GM23338 (cell line): Measurements from ENCODE around the gene PLS1.

Experiments
- CTCF ChIP-seq, 2 experiments: fragments of 200-600 bp in 1 of 2; sonication (generic) in 1 of 2; conservative IDR thresholded peaks; 2 replicates each; pipeline versions ENCODE4 v1.5.1 to v1.6.1; 2016 to 2017; ENCODE audit warnings: antibody characterized with exemption in 2 of 2, low read depth in 2 of 2, mild to moderate bottlenecking in 2 of 2, moderate library complexity in 1 of 2
- EZH2 ChIP-seq: fragments of 200-600 bp; sonication (generic); IDR thresholded peaks from one replicate; pipeline ENCODE4 v1.8.0; 2017; ENCODE audit warnings: antibody characterized with exemption, mild to moderate bottlenecking, low read depth; ENCODE audit not compliant: unreplicated experiment
- EZH2phosphoT487 ChIP-seq: fragments of 200-600 bp; sonication (generic); IDR thresholded peaks from one replicate; pipeline ENCODE4 v1.8.1; 2018; ENCODE audit warnings: antibody characterized with exemption; ENCODE audit not compliant: unreplicated experiment
- POLR2AphosphoS5 ChIP-seq: IDR thresholded peaks from 2 replicates; pipeline ENCODE4 v1.6.1; 2016; ENCODE audit warnings: antibody characterized with exemption, low read depth
- ZNF114 ChIP-seq: fragments of 250-450 bp; sonication (Bioruptor Pico); IDR thresholded peaks from 2 replicates; pipeline ENCODE4 v1.5.0; 2020; ENCODE audit warnings: mild to moderate bottlenecking, moderate library complexity
- ZNF462 ChIP-seq: fragments of 250-450 bp; sonication (Bioruptor Pico); IDR thresholded peaks from 2 replicates; pipeline ENCODE4 v1.5.0; 2020; ENCODE audit warnings: mild to moderate bottlenecking, moderate library complexity

- peak; percentile 21 to 59; a peak in 2 of 4 replicates for TF ChIP-seq CTCF (conservative IDR thresholded peaks at IDR 0.05; ENCODE audit: low read depth in 2 of 2)
- no peak for TF ChIP-seq EZH2
- peak; percentile 42; the same call in 1 of the 2 replicates for TF ChIP-seq POLR2AphosphoS5
- no peak for TF ChIP-seq ZNF462 (CRISPR knock-in tag)
- TF ChIP-seq EZH2phosphoT487 = no peak
- TF ChIP-seq ZNF114 = no peak
Observed at GRCh38 chr3:142724682-142725356, 128.6 kb downstream of the PLS1 start.
